Activated CD4-positive, CD25-positive, alpha-beta regulatory T cell treated with anti-CD3 and anti-CD28 coated beads, Interleukin-2, amount 50 U/mL, for 16 hours (primary cell): Measurements from ENCODE around the gene CASTOR1.
A peak's percentile ranks its signal among the peaks of the same experiment; 100 is the strongest.

Experiments used
- DNase-seq: peaks from one replicate; pipeline ENCODE4 v3.0.0-alpha.2; 2020; ENCODE audit warnings: low read depth, low spot score

The CASTOR1 gene

GRCh38 chr22:30284666-30285065 is 4.6 kb downstream of the CASTOR1 start:
- DNase-seq: no peak

- DNase-seq: no peak
Measured at GRCh38 chr22:30284172-30284571, 5.1 kb downstream of the CASTOR1 start.

GRCh38 chr22:30283342-30283741 is 6.0 kb downstream of the CASTOR1 start:
- no peak for DNase-seq

- DNase-seq: no peak
Measured at GRCh38 chr22:30282616-30283046, 6.7 kb downstream of the CASTOR1 start.

GRCh38 chr22:30280505-30280904 is 8.8 kb downstream of the CASTOR1 start:
- no peak for DNase-seq

- DNase-seq: no peak
Measured at GRCh38 chr22:30279932-30280331, 9.4 kb downstream of the CASTOR1 start.

GRCh38 chr22:30279046-30279788 is 10.1 kb downstream of the CASTOR1 start:
- no peak for DNase-seq

- DNase-seq: no peak
Measured at GRCh38 chr22:30277547-30278344, 11.6 kb downstream of the CASTOR1 start.

- DNase-seq: no peak
Measured at GRCh38 chr22:30276039-30276438, 13.3 kb downstream of the CASTOR1 start.

GRCh38 chr22:30275625-30276024 is 13.7 kb downstream of the CASTOR1 start:
- DNase-seq: no peak

GRCh38 chr22:30274437-30274812 is 14.9 kb downstream of the CASTOR1 start:
- DNase-seq: no peak

- DNase-seq: no peak
Measured at GRCh38 chr22:30273711-30274436, 15.4 kb downstream of the CASTOR1 start.

- no peak for DNase-seq
Measured at GRCh38 chr22:30272781-30273601, 16.3 kb downstream of the CASTOR1 start.

- DNase-seq: no peak
Measured at GRCh38 chr22:30270832-30271231, 18.5 kb downstream of the CASTOR1 start.

GRCh38 chr22:30268331-30268730 is 21.0 kb downstream of the CASTOR1 start:
- no peak for DNase-seq

GRCh38 chr22:30267382-30268302 is 21.7 kb downstream of the CASTOR1 start:
- DNase-seq: no peak

- DNase-seq: no peak
Measured at GRCh38 chr22:30266445-30267381, 22.6 kb downstream of the CASTOR1 start, which contains the start of gene OSM. TSS of gene OSM (minus strand) at chr22:30266851. CDS start at chr22:30266799, 52 bp downstream.

- peak; percentile 69 for DNase-seq
Measured at GRCh38 chr22:30265823-30266444, 23.4 kb downstream of the CASTOR1 start.
